K562 (cell line): ENCODE measurements around the gene CCDC28B. TPM values are rescaled to one million over a fixed set of nuclear protein-coding genes. Genes with fewer than 3 reads are reported as not detected.

Experiments
- ARID2 ChIP-seq: fragments of 450-650 bp; IDR thresholded peaks from 2 replicates; pipeline ENCODE4 v1.6.1; 2017; ENCODE audit warnings: antibody characterized with exemption, mild to moderate bottlenecking
- ATF3 ChIP-seq, 2 experiments: fragments of 450-650 bp in 1 of 2; sonication (generic) in 1 of 2; formaldehyde crosslinking in 1 of 2; IDR thresholded peaks in 1 of 2; conservative IDR thresholded peaks in 1 of 2; 2 replicates each; pipeline versions ENCODE4 v1.6.1 to v1.8.1; 2016 to 2023; ENCODE audit warnings: mild to moderate bottlenecking in 2 of 2, moderate library complexity in 2 of 2, inconsistent platforms in 1 of 2, missing genetic modification reagents in 1 of 2
- ATF4 ChIP-seq: fragments of 450-650 bp; formaldehyde crosslinking; IDR thresholded peaks from 2 replicates; pipeline ENCODE4 v1.4.0; 2022; ENCODE audit warnings: mild to moderate bottlenecking, moderate library complexity
- BRF1 ChIP-seq: IDR thresholded peaks from 3 replicates; pipeline ENCODE4 v1.6.1; 2011; ENCODE audit warnings: borderline replicate concordance, mild to moderate bottlenecking; ENCODE audit not compliant: insufficient read length; ENCODE audit errors: extremely low read depth
- CBX2 ChIP-seq: fragments of 200-600 bp; sonication (generic); IDR thresholded peaks from one replicate; pipeline ENCODE4 v1.6.1; 2012; ENCODE audit warnings: mild to moderate bottlenecking, low read length, inconsistent platforms; ENCODE audit not compliant: insufficient read depth, poor library complexity, severe bottlenecking
- DMBX1 ChIP-seq: fragments of 250-450 bp; sonication (Bioruptor Pico); IDR thresholded peaks from 2 replicates; pipeline ENCODE4 v1.8.0; 2022; ENCODE audit warnings: inconsistent platforms, mild to moderate bottlenecking, moderate library complexity, borderline replicate concordance
- FOXA1 ChIP-seq: fragments of 450-650 bp; IDR thresholded peaks from 2 replicates; pipeline ENCODE4 v1.6.1; 2016; ENCODE audit warnings: mild to moderate bottlenecking, borderline replicate concordance
- L3MBTL2 ChIP-seq: fragments of 450-650 bp; IDR thresholded peaks from 2 replicates; pipeline ENCODE4 v1.6.1; 2016; ENCODE audit warnings: mild to moderate bottlenecking, moderate library complexity
- NRF1 ChIP-seq, 2 experiments: fragments of 450-650 bp; IDR thresholded peaks in 1 of 2; conservative IDR thresholded peaks in 1 of 2; 2 replicates each; pipeline ENCODE4 v1.6.1; 2014; ENCODE audit warnings: mild to moderate bottlenecking in 2 of 2
- PHF20 ChIP-seq: fragments of 450-650 bp; IDR thresholded peaks from 2 replicates; pipeline ENCODE4 v1.6.1; 2018; ENCODE audit not compliant: partially characterized antibody
- PTBP1 ChIP-seq: fragments of 200-400 bp; formaldehyde crosslinking; IDR thresholded peaks from 2 replicates; pipeline ENCODE4 v1.6.1; 2017; ENCODE audit warnings: low read depth, low read length
- THRAP3 ChIP-seq: fragments of 450-650 bp; IDR thresholded peaks from 2 replicates; pipeline ENCODE4 v1.6.1; 2016; ENCODE audit warnings: mild to moderate bottlenecking, inconsistent platforms, borderline replicate concordance
- TRIM28 ChIP-seq: fragments of 450-650 bp; IDR thresholded peaks from 2 replicates; pipeline ENCODE4 v1.6.1; 2017
- ZNF253 ChIP-seq: fragments of 250-450 bp; sonication (Bioruptor Pico); conservative IDR thresholded peaks from 2 replicates; pipeline ENCODE4 v1.6.1; 2021; ENCODE audit warnings: mild to moderate bottlenecking
- ZNF707 ChIP-seq: fragments of 250-450 bp; sonication (Bioruptor Pico); conservative IDR thresholded peaks from 2 replicates; pipeline ENCODE4 v1.8.0; 2022; ENCODE audit warnings: inconsistent platforms, mild to moderate bottlenecking, moderate library complexity
- ZNF740 ChIP-seq, 3 experiments: fragments of 200-800 bp in 1 of 3; sonication (Bioruptor generic) in 1 of 3; sonication (generic) in 1 of 3; formaldehyde crosslinking in 1 of 3; IDR thresholded peaks; 2 replicates each; pipeline versions ENCODE4 v1.6.1 to v1.8.0; 2016 to 2022; ENCODE audit warnings: mild to moderate bottlenecking in 2 of 3, missing compliant biosample characterization in 2 of 3, missing genetic modification characterization in 2 of 3, missing genetic modification reagents in 1 of 3
- ZNF75A ChIP-seq: fragments of 450-650 bp; formaldehyde crosslinking; IDR thresholded peaks from 2 replicates; pipeline ENCODE4 v1.4.0; 2020; ENCODE audit warnings: mild to moderate bottlenecking
- polyA plus RNA-seq, 8 experiments: library from polyadenylated mRNA; depleted of rRNA in 4 of 8; stranded (reverse) in 5 of 8; unstranded in 3 of 8; fragments of >200 nt; fragmentation: Nextera tagmentation in 2 of 8; fragmentation: Illumina TruSeq in 1 of 8; extraction: Ambion mirVana in 2 of 8; extraction: Trizol in 1 of 8; gene quantifications; 2 replicates each; pipeline versions ENCODE4 v1.2.1 to v1.2.3, GENCODE V29; 2011 to 2014; ENCODE audit warnings: inconsistent platforms in 1 of 8, missing spikeins in 1 of 8
- total RNA-seq, 7 experiments: library from RNA; depleted of rRNA in 6 of 7; stranded (reverse); fragments of >200 nt in 6 of 7; fragmentation: Illumina TruSeq in 2 of 7; extraction: Trizol in 2 of 7; gene quantifications; 2 replicates each; pipeline versions ENCODE4 v1.2.1 to v1.2.3, GENCODE V29; 2011 to 2021; ENCODE audit warnings: low replicate concordance in 1 of 7
- TF ChIP-seq, protein P1 (sequence below): sonication (generic); formaldehyde crosslinking; IDR thresholded peaks from 2 replicates; pipeline ENCODE4 v1.5.0; 2020; ENCODE audit warnings: missing genetic modification reagents
- TF ChIP-seq, protein P2 (sequence below): fragments of 250-450 bp; sonication (Bioruptor Pico); IDR thresholded peaks from 2 replicates; pipeline ENCODE4 v1.4.0; 2020; ENCODE audit warnings: mild to moderate bottlenecking, moderate library complexity, borderline replicate concordance
- TF ChIP-seq, protein P3 (sequence below), 3 experiments: IDR thresholded peaks in 2 of 3; conservative IDR thresholded peaks in 1 of 3; 2 replicates each; pipeline ENCODE4 v1.5.1; 2011 to 2012; ENCODE audit warnings: low read length in 3 of 3, mild to moderate bottlenecking in 3 of 3, control low read depth in 2 of 3, improper control_type of control experiment in 1 of 3, inconsistent platforms in 1 of 3, low read depth in 1 of 3, mixed read lengths in 1 of 3, moderate library complexity in 1 of 3; ENCODE audit not compliant: insufficient read depth in 2 of 3

The CCDC28B gene
- total and polyA plus RNA-seq, 9 of the 15 experiments (the other 6 are each of a cell fraction or from before 2014, with no cell fraction given): 5.7 to 54.5 (median 31.7) TPM

GRCh38 chr1:32186077-32186476, 14.3 kb upstream of the CCDC28B start (continued):
- TF ChIP-seq NRF1 (conservative IDR thresholded peaks at IDR 0.05 in 1 of 2, IDR thresholded peaks at IDR 0.05 in 1 of 2) (no peak), ZNF75A (no peak), ATF4 (peak; percentile 70), PHF20 (no peak), BRF1 (no peak), ZNF707 (CRISPR knock-in tag) (no peak), ZNF253 (CRISPR knock-in tag) (no peak), THRAP3 (no peak), ATF3 (IDR thresholded peaks at IDR 0.05) (peak; percentile 64; the same call in 1 of the 2 replicates), ATF3 (CRISPR knock-in tag; conservative IDR thresholded peaks at IDR 0.05) (no peak), DMBX1 (CRISPR knock-in tag) (peak; percentile 63; the same call in 1 of the 2 replicates), CBX2 (no peak), L3MBTL2 (0 out of 2 replicates have a peak, but pooled peaks have one; percentile 28), ZNF740 (CRISPR knock-in tag; IDR thresholded peaks at IDR 0.05) (no peak), ZNF740 (tag; IDR thresholded peaks at IDR 0.05) (no peak), ARID2 (no peak), FOXA1 (no peak), PTBP1 (no peak), TRIM28 (no peak)
- TF ChIP-seq, protein P1, sequence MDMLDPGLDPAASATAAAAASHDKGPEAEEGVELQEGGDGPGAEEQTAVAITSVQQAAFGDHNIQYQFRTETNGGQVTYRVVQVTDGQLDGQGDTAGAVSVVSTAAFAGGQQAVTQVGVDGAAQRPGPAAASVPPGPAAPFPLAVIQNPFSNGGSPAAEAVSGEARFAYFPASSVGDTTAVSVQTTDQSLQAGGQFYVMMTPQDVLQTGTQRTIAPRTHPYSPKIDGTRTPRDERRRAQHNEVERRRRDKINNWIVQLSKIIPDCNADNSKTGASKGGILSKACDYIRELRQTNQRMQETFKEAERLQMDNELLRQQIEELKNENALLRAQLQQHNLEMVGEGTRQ: no peak
- TF ChIP-seq, protein P2, sequence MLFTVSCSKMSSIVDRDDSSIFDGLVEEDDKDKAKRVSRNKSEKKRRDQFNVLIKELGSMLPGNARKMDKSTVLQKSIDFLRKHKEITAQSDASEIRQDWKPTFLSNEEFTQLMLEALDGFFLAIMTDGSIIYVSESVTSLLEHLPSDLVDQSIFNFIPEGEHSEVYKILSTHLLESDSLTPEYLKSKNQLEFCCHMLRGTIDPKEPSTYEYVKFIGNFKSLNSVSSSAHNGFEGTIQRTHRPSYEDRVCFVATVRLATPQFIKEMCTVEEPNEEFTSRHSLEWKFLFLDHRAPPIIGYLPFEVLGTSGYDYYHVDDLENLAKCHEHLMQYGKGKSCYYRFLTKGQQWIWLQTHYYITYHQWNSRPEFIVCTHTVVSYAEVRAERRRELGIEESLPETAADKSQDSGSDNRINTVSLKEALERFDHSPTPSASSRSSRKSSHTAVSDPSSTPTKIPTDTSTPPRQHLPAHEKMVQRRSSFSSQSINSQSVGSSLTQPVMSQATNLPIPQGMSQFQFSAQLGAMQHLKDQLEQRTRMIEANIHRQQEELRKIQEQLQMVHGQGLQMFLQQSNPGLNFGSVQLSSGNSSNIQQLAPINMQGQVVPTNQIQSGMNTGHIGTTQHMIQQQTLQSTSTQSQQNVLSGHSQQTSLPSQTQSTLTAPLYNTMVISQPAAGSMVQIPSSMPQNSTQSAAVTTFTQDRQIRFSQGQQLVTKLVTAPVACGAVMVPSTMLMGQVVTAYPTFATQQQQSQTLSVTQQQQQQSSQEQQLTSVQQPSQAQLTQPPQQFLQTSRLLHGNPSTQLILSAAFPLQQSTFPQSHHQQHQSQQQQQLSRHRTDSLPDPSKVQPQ (CRISPR knock-in tag): no peak
- TF ChIP-seq, protein P3, sequence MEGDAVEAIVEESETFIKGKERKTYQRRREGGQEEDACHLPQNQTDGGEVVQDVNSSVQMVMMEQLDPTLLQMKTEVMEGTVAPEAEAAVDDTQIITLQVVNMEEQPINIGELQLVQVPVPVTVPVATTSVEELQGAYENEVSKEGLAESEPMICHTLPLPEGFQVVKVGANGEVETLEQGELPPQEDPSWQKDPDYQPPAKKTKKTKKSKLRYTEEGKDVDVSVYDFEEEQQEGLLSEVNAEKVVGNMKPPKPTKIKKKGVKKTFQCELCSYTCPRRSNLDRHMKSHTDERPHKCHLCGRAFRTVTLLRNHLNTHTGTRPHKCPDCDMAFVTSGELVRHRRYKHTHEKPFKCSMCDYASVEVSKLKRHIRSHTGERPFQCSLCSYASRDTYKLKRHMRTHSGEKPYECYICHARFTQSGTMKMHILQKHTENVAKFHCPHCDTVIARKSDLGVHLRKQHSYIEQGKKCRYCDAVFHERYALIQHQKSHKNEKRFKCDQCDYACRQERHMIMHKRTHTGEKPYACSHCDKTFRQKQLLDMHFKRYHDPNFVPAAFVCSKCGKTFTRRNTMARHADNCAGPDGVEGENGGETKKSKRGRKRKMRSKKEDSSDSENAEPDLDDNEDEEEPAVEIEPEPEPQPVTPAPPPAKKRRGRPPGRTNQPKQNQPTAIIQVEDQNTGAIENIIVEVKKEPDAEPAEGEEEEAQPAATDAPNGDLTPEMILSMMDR (IDR thresholded peaks at IDR 0.05 in 2 of 3, conservative IDR thresholded peaks at IDR 0.05 in 1 of 3; ENCODE audit: insufficient read depth in 2 of 3, low read depth in 1 of 3, low read length in 3 of 3): no peak
